ENCODE results near the gene LRCH1.
"Not testable (repeated sequence)": the region's sequence is repeated elsewhere in the genome, so short reads cannot be mapped to it uniquely, and the experiment has no call there.

The LRCH1 gene, protein sequence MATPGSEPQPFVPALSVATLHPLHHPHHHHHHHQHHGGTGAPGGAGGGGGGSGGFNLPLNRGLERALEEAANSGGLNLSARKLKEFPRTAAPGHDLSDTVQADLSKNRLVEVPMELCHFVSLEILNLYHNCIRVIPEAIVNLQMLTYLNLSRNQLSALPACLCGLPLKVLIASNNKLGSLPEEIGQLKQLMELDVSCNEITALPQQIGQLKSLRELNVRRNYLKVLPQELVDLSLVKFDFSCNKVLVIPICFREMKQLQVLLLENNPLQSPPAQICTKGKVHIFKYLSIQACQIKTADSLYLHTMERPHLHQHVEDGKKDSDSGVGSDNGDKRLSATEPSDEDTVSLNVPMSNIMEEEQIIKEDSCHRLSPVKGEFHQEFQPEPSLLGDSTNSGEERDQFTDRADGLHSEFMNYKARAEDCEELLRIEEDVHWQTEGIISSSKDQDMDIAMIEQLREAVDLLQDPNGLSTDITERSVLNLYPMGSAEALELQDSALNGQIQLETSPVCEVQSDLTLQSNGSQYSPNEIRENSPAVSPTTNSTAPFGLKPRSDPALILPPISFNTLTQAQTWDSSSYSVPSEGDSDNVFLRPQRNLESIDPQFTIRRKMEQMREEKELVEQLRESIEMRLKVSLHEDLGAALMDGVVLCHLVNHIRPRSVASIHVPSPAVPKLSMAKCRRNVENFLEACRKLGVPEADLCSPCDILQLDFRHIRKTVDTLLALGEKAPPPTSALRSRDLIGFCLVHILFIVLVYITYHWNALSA
- long read RNA-seq, donor 1, full-length matches to known transcripts, result 8 of 8 reads
- long read RNA-seq, donor 1, partial matches to known transcripts, result 0 of 8 reads
- long read RNA-seq, donor 1, other reads (novel, unspliced or antisense), result 0 of 8 reads
- long read RNA-seq, donor 2, full-length matches to known transcripts, result 2 of 2 reads
- long read RNA-seq, donor 2, partial matches to known transcripts, result 0 of 2 reads
- long read RNA-seq, donor 2, other reads (novel, unspliced or antisense), result 0 of 2 reads
- long read RNA-seq, donor 3, full-length matches to known transcripts, result 1 of 1 reads
- long read RNA-seq, donor 3, partial matches to known transcripts, result 0 of 1 reads
- long read RNA-seq, donor 3, other reads (novel, unspliced or antisense), result 0 of 1 reads
- long read RNA-seq, donor 4, full-length matches to known transcripts, result 5 of 5 reads
- long read RNA-seq, donor 4, partial matches to known transcripts, result 0 of 5 reads
- long read RNA-seq, donor 4, other reads (novel, unspliced or antisense), result 0 of 5 reads
- long read RNA-seq, donor 5, full-length matches to known transcripts, result 1 of 1 reads
- long read RNA-seq, donor 5, partial matches to known transcripts, result 0 of 1 reads
- long read RNA-seq, donor 5, other reads (novel, unspliced or antisense), result 0 of 1 reads
- long read RNA-seq, donor 6, full-length matches to known transcripts, result 2 of 2 reads
- long read RNA-seq, donor 6, partial matches to known transcripts, result 0 of 2 reads
- long read RNA-seq, donor 6, other reads (novel, unspliced or antisense), result 0 of 2 reads
- long read RNA-seq, donor 7, full-length matches to known transcripts, result 6 of 610 reads
- long read RNA-seq, donor 7, partial matches to known transcripts, result 273 of 610 reads
- long read RNA-seq, donor 7, other reads (novel, unspliced or antisense), result 331 of 610 reads
- long read RNA-seq, donor 8, full-length matches to known transcripts, result 9 of 35 reads
- long read RNA-seq, donor 8, partial matches to known transcripts, result 26 of 35 reads
- long read RNA-seq, donor 8, other reads (novel, unspliced or antisense), result 0 of 35 reads

DNA sequence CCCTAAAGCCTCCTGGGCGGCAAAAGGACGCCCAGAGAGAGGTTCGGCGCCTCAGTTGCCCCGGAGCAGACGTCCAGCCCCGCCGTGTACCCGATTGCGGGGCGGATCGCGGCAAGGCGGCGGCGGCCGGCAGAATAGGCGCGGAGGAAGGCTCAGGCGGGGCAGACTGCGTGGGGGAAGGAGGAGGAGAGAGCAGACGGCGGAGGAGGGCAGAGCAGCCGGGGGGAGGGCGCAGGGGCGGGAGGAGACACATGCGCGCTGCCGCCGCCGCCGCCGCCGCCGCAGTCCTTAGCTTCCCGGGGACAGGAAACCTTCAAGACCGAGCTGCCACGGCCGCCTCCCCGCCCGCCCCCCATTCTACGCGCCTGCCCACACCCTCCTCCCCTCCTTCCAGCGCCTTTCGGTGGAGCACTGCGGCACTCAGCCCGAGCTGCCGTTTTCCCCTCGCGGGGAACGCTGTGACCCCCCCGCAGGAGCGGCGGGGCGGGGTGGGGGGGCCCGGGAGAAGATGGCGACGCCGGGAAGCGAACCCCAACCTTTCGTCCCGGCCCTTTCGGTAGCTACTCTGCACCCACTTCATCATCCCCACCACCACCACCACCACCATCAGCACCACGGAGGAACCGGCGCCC is at the start of gene LRCH1:
LRCH1 (plus strand) TSS at position 282 of the 632 bp plus-strand sequence; CDS start at position 509, 227 bp downstream.
- DNase-seq, result peak; percentile 82

DNA sequence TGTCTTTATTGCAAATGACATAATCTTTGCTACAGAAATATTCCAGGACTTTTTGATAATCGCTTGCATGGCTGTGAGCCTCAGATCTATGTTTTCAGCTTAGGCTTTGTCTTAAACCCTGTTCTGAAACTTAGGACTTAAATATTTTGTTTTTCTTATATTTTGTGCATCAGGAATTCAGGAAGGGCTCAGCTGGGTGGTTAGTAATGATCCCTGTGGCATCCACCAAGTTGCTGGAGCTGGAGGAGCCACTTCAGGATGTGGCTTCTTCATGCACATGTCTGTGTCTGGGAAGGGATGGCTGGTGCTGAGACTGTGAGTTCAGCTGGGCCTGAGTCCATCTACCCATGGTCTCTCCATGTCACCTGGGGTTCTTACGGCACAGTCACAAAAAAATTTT is 48.9 kb upstream of the LRCH1 start:
- no peak for DNase-seq

DNA sequence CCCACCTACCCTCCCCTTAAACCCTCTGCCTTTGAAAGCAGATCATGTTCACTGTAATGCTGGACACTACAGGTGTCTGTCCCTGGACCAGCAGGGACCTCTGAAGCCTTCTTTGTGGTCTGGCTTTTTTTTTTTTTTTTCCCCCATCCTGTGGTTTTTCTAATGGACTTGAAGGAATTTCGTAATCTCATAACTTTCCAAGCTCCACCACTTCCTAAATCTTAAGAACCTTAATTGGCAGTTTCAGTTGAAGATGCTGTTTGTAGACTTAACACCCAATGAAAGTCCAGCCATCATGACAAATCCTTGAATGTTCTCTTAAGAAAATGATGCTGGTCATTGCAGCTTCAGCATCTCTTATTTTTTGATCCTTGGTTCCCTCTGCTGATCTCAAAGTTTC is 45.0 kb upstream of the LRCH1 start:
- no peak for DNase-seq

DNA sequence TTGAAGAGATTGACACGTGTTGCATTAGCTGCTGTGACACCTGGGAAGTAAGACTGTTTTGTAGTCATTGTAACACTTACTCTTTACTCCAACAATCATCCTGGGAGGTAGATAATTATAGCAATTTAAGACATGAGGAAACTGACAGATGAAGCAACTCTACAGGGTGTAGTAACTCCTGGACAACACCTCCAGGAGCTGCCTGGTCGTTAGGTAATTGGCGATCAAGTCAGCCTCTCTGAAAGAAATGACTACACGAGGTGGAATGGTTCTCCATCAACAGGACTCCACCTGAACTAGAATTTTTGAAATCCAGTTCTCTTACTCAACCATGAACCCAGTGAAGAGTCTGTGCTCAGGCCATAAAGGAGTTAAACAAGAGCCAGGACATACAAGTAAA is 43.0 kb upstream of the LRCH1 start:
- DNase-seq, result no peak

DNA sequence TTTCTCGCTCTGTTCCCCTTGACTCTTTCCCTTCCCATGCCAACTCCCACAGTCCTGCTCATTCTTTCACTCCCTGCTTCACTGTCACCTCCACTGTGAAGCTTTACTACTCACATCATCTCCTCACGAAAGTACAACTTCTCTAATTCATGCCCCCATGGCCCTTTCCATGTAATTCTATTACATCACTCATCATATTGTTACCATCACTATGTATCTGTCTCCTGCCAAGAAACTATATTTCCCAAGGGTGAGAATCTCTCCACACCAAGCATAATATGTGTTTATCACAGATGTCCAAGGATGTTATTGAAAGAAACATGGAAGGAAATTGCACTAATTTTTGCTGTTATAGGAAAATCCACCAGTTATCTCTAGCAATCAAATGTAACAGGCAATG is 37.2 kb upstream of the LRCH1 start:
- no peak for DNase-seq

DNA sequence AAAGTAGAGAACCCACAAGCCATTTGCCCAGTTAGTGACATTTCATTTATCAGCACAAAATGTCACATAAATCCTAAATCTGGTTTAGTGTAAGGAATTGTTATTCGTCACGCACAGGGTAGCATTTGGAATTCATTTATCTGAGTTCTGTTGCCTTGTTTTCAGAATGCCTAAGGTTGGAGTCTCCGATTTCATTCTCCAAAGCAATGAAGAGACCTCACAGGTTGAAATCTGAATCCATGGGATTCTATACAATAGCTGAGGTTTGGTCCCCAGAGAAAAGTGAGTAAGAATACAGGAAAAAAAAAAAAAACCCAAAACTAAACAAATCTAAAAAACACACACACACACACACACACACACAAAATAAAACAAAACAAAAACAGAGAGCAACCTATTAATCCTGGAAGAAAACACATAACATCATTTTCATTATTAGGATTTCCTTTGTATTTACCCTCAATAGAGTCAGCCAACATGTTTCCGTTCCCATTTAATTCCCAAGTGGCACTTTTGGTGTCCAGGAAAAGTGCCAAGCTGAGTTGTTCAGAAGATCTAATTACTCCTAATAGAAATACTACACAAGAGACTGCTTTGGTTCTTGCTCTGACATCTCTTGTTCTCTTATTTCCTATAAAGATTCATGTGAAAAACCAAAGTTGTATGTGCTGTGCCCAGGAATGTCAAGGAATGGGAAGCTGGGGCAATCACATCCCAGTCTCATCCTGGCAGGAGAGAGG is 36.2 kb upstream of the LRCH1 start:
- peak; percentile 29 for DNase-seq

DNA sequence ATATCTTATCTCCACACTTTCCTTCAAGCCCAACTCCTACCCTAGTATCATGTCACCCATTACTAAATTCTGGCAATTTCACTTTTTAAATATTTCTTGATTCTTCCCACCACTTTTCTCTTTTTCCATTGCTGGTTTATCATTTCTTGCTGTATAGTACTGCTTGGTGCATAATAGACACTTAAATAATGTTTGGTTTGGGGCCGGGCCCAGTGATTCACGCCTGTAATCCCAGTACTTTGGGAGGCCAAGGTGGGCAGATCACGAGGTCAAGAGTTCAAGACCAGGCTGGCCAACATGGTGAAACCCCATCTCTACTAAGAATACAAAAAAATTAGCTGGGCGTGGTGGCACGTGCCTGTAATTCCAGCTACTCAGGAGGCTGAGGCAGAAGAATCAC is 35.2 kb upstream of the LRCH1 start:
- not testable (repeated sequence) for DNase-seq

DNA sequence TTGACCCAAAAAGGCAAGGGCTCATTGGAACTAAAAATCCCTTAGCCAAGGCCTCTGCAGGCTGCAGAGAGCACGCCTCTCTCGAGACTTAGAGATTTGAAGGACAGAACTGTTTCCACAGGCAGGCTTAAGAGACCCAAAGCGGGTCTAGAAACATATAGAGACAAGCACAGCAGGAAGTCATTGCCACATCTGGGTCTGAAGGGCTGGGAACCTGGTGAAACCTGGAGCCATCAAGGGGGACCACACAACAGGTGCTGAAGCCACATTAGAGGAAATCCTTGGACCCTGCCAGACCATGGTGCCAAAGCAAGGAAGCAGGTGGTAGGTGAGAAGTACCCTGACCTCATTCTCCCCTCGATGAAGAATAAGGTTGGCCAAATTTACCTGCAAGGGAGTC is 33.8 kb upstream of the LRCH1 start:
- no peak for DNase-seq

DNA sequence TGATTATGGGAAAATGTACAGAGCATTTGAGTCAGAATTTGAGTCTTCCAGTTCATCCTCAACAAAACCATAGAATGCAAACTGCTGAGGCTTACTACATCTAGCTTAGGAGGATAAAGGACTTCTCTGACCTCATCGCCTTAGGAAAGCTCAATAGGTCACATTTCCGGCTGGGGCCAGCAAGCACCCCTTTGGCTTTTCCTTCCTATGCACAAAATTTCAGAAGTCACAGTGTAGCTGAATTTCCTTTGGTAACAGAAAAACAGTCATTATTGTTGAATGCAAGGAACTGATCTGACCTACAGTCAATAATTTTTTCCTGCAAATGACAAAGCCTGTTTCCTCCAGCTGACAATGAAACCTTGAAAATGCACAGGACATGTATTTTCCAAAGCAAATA is 32.8 kb upstream of the LRCH1 start:
- DNase-seq, result no peak

DNA sequence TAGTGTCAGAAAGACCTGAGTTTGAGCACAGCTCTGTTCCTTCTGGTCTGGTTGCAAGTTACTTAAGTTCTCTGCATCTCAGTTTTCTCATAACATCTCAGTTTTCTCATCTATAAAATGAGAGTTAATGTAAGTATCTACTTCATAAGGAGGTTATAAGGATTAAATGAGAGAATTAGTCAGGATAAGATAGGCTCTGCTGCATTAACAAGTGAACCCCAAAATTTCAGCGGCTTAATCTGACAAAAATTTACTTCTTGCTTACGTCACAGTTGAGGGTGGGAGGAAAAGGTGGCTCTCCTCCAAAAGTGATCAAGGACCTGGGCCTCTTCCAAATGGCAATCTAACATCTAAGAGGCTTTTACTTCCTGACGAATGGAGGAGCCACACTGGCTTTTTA is 31.5 kb upstream of the LRCH1 start:
- DNase-seq, result no peak

DNA sequence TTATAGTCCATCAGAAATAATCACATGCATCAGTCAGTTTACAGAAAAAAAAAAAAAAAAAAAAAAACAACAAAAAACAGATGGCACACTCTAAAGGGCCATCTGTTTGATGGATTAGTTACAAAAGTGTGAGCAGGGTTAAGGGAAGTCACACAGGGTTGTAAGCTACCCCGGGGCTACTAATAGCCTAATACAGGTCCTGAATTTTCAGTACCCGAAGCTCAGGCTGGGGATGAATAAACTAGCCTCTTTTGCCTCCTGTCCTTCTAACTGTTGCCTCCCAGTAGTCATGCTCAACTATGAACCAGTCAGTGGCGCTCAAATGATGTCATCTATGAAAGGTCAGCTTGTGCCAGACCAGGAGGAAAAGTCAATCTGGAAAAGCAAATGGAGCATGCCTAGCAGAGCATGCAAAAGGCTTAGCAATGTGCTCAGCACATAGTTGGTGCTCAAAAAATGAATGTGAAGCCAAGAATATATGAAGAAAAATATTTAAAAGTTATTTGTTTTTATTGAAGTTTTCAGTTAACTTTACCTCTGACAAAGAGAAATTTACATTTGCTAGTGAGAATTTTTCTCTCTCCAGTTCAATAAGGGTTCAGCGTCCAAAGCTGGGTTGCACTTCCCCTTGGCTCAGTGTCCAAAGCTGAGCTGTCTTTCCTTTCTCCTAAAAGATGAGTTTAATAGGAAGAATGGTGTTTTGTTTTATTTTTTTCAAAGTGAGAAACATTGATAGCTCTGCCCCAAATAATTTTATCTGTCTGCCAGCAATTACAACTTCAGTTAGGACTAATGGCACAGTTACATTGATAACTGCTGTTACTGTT is 30.8 kb upstream of the LRCH1 start:
- DNase-seq, result no peak

DNA sequence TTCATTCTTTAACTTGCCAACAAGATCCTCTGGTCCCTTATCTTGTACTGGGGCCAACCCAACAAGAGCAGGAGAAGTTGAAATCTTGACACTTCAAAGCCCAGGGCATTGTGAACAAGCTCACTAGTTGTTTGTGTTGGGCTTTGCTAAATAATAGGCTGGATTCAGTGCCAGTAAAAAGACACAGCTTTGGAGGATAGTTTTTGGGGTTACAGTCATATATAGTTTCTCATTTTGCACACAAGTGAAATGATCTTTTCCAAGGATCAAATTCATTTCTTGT is 30.3 kb upstream of the LRCH1 start:
- DNase-seq, result no peak

DNA sequence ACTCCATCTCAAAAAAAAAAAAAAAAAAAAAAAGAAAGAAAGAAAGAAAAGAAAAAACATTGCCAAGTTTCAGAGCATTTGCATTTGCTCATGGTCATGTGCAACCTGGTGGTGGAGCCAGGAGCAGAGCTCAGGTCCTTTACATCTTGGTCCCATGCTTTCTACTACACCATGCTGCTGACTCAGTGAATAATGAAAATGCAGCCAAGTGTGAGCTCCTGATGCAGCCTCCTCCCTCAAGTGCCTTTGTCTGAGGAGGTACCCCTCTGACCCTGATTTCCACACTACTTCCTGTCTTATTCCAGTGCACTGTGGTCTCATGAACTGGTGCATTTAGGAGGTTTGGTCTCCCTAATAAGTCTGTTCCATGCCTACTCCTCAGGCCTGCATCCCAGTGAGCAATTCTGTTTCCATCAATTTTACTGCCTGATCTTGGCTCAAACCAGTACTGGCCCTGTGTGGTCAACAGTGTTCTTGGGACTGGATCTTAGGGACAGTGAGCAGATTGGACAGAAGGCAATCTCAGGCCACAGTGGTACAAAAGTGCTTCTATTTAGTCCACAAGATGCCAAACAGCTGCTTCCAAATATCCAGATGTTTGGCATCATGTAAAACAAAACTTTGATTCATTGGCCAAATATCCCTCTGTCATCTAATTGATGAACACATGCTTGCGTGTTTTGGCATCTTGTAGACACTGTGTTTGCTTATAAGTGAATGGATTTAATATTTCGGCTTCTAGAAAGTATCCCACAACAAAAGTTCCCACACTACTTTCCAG is 28.8 kb upstream of the LRCH1 start:
- no peak for DNase-seq

DNA sequence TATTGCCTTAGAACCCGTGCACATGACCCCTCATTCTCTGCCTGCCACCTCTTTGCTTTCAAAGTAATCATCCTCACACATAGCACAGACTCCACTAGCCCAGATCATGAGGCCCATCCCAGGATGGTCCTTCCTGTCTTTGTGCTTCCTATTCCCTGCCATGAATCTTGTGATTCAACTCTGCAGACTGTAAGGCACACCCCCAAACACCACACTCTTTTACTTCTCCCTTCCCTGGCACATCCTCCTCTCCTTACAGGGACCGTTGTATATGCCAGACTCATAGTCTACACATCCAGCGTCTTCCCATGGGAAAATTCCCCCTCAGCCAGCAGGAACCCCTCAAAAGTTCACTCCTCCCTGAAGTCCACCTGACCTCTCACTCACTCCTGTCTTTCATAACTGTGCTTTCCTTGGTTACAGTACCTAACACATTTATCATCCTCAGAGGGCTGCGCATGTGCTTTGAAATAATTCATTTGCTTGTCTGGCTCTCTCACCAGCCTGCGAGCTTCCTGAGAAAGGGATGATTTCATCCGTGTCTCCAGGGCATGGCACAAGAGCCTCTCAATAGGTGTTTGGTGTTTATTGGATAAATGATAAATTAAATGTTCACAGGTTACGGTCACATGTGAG is 26.8 kb upstream of the LRCH1 start:
- DNase-seq, result peak; percentile 39

DNA sequence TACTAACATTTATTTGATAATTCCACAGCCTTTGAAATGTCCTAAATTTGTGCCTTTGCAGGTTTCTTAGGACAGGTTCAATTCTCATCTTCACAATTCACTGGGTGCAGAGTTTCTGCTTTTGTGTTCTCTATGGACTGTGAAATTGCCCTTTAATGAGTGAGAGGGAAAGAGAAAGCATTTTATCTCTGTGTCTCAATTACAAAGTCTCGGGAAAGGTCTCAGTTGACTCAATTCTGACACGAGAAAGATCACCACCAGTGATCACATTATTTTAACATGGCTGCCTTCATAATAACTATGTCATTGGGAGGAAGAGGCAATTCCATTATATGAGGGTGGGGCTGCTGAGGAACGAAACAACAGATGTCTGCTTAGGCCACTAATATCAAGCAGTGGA is 26.2 kb upstream of the LRCH1 start:
- DNase-seq, result no peak

DNA sequence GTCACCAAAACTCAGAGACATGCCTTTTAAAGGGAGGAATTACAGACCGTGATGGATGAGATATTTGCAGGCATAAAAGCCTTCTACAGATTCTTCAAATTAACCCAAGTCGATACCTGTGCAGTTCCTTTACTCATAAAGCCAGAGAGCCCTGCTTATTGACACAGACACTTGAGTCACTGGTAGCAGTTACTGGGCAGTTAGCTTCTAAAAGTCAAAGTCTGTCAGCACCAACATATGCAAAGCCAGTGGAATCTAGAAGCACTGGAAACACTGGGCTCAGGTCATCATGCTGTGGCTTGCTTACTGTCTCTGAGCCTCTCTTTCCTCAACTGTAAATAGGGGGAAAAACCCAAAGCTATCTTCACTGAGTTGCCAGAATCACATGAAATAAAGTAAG is 25.7 kb upstream of the LRCH1 start:
- DNase-seq, result no peak

DNA sequence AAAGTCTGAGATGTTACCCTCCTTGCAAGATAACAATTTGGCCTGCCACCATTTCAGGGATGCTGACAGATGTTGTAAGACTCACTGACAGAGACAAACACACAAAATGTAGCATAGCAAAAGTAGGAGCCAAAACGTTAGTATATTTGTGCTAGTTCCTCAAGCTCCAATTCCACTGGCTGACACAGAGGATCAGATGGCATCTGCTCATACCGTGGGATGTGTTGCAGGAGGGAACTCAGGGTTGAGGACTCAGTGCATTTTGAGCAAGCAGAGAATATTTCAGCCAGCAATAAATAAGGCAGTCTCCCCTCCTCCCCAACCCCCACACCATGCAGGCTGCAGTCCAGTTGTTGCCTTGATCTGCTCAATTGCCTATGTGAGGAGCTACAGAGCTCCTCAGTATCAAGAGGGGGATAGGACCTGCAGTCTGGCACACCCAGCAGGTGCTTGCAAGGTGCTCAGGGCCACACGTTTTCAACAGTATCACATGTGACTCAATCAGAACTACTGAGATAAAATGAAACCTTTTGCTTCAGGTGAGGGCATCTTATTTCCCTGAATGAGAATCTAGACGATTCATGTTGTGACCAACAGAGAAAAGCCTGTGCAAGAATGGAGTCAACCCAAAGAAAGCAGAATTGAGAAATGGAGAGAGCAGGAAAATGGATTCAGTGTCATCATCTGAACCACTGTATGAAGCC is 23.6 kb upstream of the LRCH1 start:
- DNase-seq, result no peak
